Measurements from ENCODE around the gene AANAT.

Gene AANAT

GRCh38 chr17:76491271-76492122, 24.1 kb downstream of the AANAT start:
- DNase-seq, result peak in 1 of 2 donors; percentile 40

- DNase-seq, result peak; percentile 78 to 88
Observed at GRCh38 chr17:76492123-76492988, 25.0 kb downstream of the AANAT start.

- peak; percentile 95 to 99 for DNase-seq
Observed at GRCh38 chr17:76492989-76493501, 25.6 kb downstream of the AANAT start.

GRCh38 chr17:76493505-76494167, 26.2 kb downstream of the AANAT start:
- peak in 1 of 2 donors; percentile 19 for DNase-seq

- no peak for DNase-seq
Observed at GRCh38 chr17:76495663-76496400, 28.4 kb downstream of the AANAT start.

GRCh38 chr17:76496464-76496863, 29.1 kb downstream of the AANAT start:
- DNase-seq, result peak; percentile 43 to 87

- no peak for DNase-seq
Observed at GRCh38 chr17:76497699-76497978, 30.2 kb downstream of the AANAT start.

GRCh38 chr17:76497979-76498875, 30.8 kb downstream of the AANAT start:
- peak; percentile 41 to 69 for DNase-seq

GRCh38 chr17:76498876-76499251, 31.5 kb downstream of the AANAT start:
- no peak for DNase-seq

- no peak for DNase-seq
Observed at GRCh38 chr17:76499267-76499667, 31.9 kb downstream of the AANAT start.

- DNase-seq, result peak; percentile 59 to 72
Observed at GRCh38 chr17:76500074-76500746, 32.8 kb downstream of the AANAT start.

- no peak for DNase-seq
Observed at GRCh38 chr17:76500747-76501017, 33.3 kb downstream of the AANAT start.

GRCh38 chr17:76501018-76501826, 33.8 kb downstream of the AANAT start, which contains the start of gene RHBDF2:
Gene RHBDF2 (minus strand): TSS chr17:76501423. CDS start chr17:76481524, 19,899 bp downstream.
- DNase-seq, result peak; percentile 73 to 90

- DNase-seq, result no peak
Observed at GRCh38 chr17:76501827-76502307, 34.5 kb downstream of the AANAT start.

GRCh38 chr17:76502341-76503211, 35.2 kb downstream of the AANAT start:
- DNase-seq, result peak in 1 of 2 donors; percentile 28

GRCh38 chr17:76504117-76504516, 36.7 kb downstream of the AANAT start:
- DNase-seq, result peak in 1 of 2 donors; percentile 40

- peak; percentile 51 to 95 for DNase-seq
Observed at GRCh38 chr17:76506408-76507345, 39.3 kb downstream of the AANAT start.

Data from inflammatory macrophage treated with lipopolysaccharide for 1 hour (primary cell).